OCI-LY1 (cell line): Measurements from ENCODE around the gene SHC4.

Experiments
- H2AFZ ChIP-seq: fragments of 200-600 bp; sonication (generic), shearing (Covaris generic); 2 replicates; pipeline ENCODE4 v1.6.0; 2014; ENCODE audit warnings: antibody characterized with exemption, mild to moderate bottlenecking, low read length
- H3F3A ChIP-seq: fragments of 200-600 bp; sonication (generic), shearing (Covaris generic); 2 replicates; pipeline ENCODE4 v1.6.0; 2014; ENCODE audit warnings: mild to moderate bottlenecking, antibody characterized with exemption, low read length, moderate library complexity; ENCODE audit not compliant: insufficient read depth
- H3K27ac ChIP-seq: fragments of 200-600 bp; sonication (generic); 2 replicates; pipeline ENCODE4 v1.5.1; 2014; ENCODE audit warnings: low read length, mixed run types, mild to moderate bottlenecking, low read depth; ENCODE audit not compliant: poor library complexity, severe bottlenecking
- H3K27me3 ChIP-seq: fragments of 200-600 bp; sonication (generic); 2 replicates; pipeline ENCODE4 v1.6.0; 2014; ENCODE audit warnings: antibody characterized with exemption, mild to moderate bottlenecking, low read length, moderate library complexity; ENCODE audit not compliant: insufficient read depth
- H3K36me3 ChIP-seq: fragments of 200-600 bp; sonication (generic); 2 replicates; pipeline ENCODE4 v1.6.1; 2014; ENCODE audit warnings: mild to moderate bottlenecking, antibody characterized with exemption, low read length, moderate library complexity, mixed read lengths; ENCODE audit not compliant: insufficient read depth
- H3K4me1 ChIP-seq: fragments of 200-600 bp; sonication (generic); 2 replicates; pipeline ENCODE4 v1.5.1; 2014; ENCODE audit warnings: mild to moderate bottlenecking, low read length, moderate library complexity; ENCODE audit not compliant: insufficient read depth, severe bottlenecking
- H3K4me2 ChIP-seq: fragments of 200-600 bp; sonication (generic), shearing (Covaris generic); 2 replicates; pipeline ENCODE4 v1.6.1; 2014; ENCODE audit warnings: low read length
- H3K4me3 ChIP-seq: fragments of 200-600 bp; sonication (generic); 2 replicates; pipeline ENCODE4 v1.5.1; 2014; ENCODE audit warnings: low read length, low read depth, mild to moderate bottlenecking, mixed read lengths; ENCODE audit not compliant: poor library complexity, severe bottlenecking
- H3K79me2 ChIP-seq: fragments of 200-600 bp; shearing (Covaris generic); 2 replicates; pipeline ENCODE4 v1.6.1; 2016; ENCODE audit warnings: mixed run types, low read length, mixed read lengths; ENCODE audit not compliant: insufficient read depth
- H3K9ac ChIP-seq: fragments of 200-600 bp; sonication (generic), shearing (Covaris generic); 2 replicates; pipeline ENCODE4 v1.6.1; 2014; ENCODE audit warnings: mild to moderate bottlenecking, low read length, mixed read lengths
- H3K9me2 ChIP-seq: fragments of 200-600 bp; sonication (generic), shearing (Covaris generic); 2 replicates; pipeline ENCODE4 v1.6.1; 2014; ENCODE audit warnings: low read depth, mild to moderate bottlenecking, low read length, mixed read lengths
- H3K9me3 ChIP-seq: fragments of 200-600 bp; shearing (Covaris generic); 2 replicates; pipeline ENCODE4 v1.6.1; 2014; ENCODE audit warnings: low read length, mixed read lengths
- H4K20me1 ChIP-seq: fragments of 200-600 bp; sonication (generic), shearing (Covaris generic); 2 replicates; pipeline ENCODE4 v1.6.0; 2016; ENCODE audit warnings: mild to moderate bottlenecking, low read length; ENCODE audit not compliant: insufficient read depth
- CTCF ChIP-seq: fragments of 200-600 bp; sonication (generic), shearing (Covaris generic); IDR thresholded peaks from 2 replicates; pipeline ENCODE4 v1.5.1; 2017; ENCODE audit warnings: mild to moderate bottlenecking, antibody characterized with exemption, low read length, moderate library complexity, mixed read lengths
- EZH2 ChIP-seq: fragments of 200-600 bp; sonication (generic), shearing (Covaris generic); IDR thresholded peaks from 2 replicates; pipeline ENCODE4 v1.8.0; 2017; ENCODE audit warnings: borderline replicate concordance, mixed run types, mild to moderate bottlenecking, antibody characterized with exemption, low read length, moderate library complexity, mixed read lengths

The SHC4 gene

GRCh38 chr15:48954538-48954937, 9.2 kb downstream of the SHC4 start:
- Histone ChIP-seq H3K9me3 (no peaks in the 10 kb centered on the region), H3F3A (no peaks in the 10 kb centered on the region), H3K9ac (no peak overlapping the region), H3K4me1 (no peaks in the 10 kb centered on the region), H3K4me3 (no peak overlapping the region), H3K4me2 (no peak overlapping the region), H3K9me2 (no peaks in the 10 kb centered on the region), H3K36me3 (no peaks in the 10 kb centered on the region), H2AFZ (no peak overlapping the region), H4K20me1 (no peaks in the 10 kb centered on the region), H3K27ac (no peak overlapping the region), H3K79me2 (no peaks in the 10 kb centered on the region), H3K27me3 (no peaks in the 10 kb centered on the region; the same call in 1 of the 2 replicates)
- TF ChIP-seq EZH2, result no peak
- TF ChIP-seq CTCF, result no peak

- Histone ChIP-seq H3K9ac (no peak overlapping the region), H3K4me3 (no peak overlapping the region), H3K9me2 (no peaks in the 10 kb centered on the region), H3K27me3 (no peaks in the 10 kb centered on the region), H4K20me1 (no peaks in the 10 kb centered on the region), H3K4me2 (no peak overlapping the region), H3K4me1 (no peaks in the 10 kb centered on the region), H2AFZ (no peak overlapping the region), H3K79me2 (no peaks in the 10 kb centered on the region), H3K36me3 (no peaks in the 10 kb centered on the region), H3K9me3 (no peaks in the 10 kb centered on the region), H3F3A (no peaks in the 10 kb centered on the region), H3K27ac (no peak overlapping the region)
- TF ChIP-seq CTCF (no peak), EZH2 (no peak)
Observed at GRCh38 chr15:48946840-48947187, 16.9 kb downstream of the SHC4 start.

GRCh38 chr15:48946074-48946839, 17.5 kb downstream of the SHC4 start:
- Histone ChIP-seq H3K4me2 (no peak overlapping the region), H3K27ac (no peak overlapping the region), H3F3A (no peaks in the 10 kb centered on the region), H3K4me3 (no peak overlapping the region), H4K20me1 (no peaks in the 10 kb centered on the region), H3K36me3 (no peaks in the 10 kb centered on the region), H3K79me2 (no peaks in the 10 kb centered on the region), H3K9me2 (no peaks in the 10 kb centered on the region), H2AFZ (no peak overlapping the region), H3K9me3 (no peaks in the 10 kb centered on the region), H3K27me3 (no peaks in the 10 kb centered on the region), H3K4me1 (no peaks in the 10 kb centered on the region), H3K9ac (no peak overlapping the region)
- TF ChIP-seq EZH2 (no peak), CTCF (no peak)
